OCI-LY1 (cell line): Measurements from ENCODE around the gene TTC12.

Source experiments
- H2AFZ ChIP-seq: fragments of 200-600 bp; sonication (generic), shearing (Covaris generic); 2 replicates; pipeline ENCODE4 v1.6.0; 2014; ENCODE audit warnings: antibody characterized with exemption, mild to moderate bottlenecking, low read length
- H3F3A ChIP-seq: fragments of 200-600 bp; sonication (generic), shearing (Covaris generic); 2 replicates; pipeline ENCODE4 v1.6.0; 2014; ENCODE audit warnings: mild to moderate bottlenecking, antibody characterized with exemption, low read length, moderate library complexity; ENCODE audit not compliant: insufficient read depth
- H3K27ac ChIP-seq: fragments of 200-600 bp; sonication (generic); 2 replicates; pipeline ENCODE4 v1.5.1; 2014; ENCODE audit warnings: low read length, mixed run types, mild to moderate bottlenecking, low read depth; ENCODE audit not compliant: poor library complexity, severe bottlenecking
- H3K27me3 ChIP-seq: fragments of 200-600 bp; sonication (generic); 2 replicates; pipeline ENCODE4 v1.6.0; 2014; ENCODE audit warnings: antibody characterized with exemption, mild to moderate bottlenecking, low read length, moderate library complexity; ENCODE audit not compliant: insufficient read depth
- H3K36me3 ChIP-seq: fragments of 200-600 bp; sonication (generic); 2 replicates; pipeline ENCODE4 v1.6.1; 2014; ENCODE audit warnings: mild to moderate bottlenecking, antibody characterized with exemption, low read length, moderate library complexity, mixed read lengths; ENCODE audit not compliant: insufficient read depth
- H3K4me1 ChIP-seq: fragments of 200-600 bp; sonication (generic); 2 replicates; pipeline ENCODE4 v1.5.1; 2014; ENCODE audit warnings: mild to moderate bottlenecking, low read length, moderate library complexity; ENCODE audit not compliant: insufficient read depth, severe bottlenecking
- H3K4me2 ChIP-seq: fragments of 200-600 bp; sonication (generic), shearing (Covaris generic); 2 replicates; pipeline ENCODE4 v1.6.1; 2014; ENCODE audit warnings: low read length
- H3K4me3 ChIP-seq: fragments of 200-600 bp; sonication (generic); 2 replicates; pipeline ENCODE4 v1.5.1; 2014; ENCODE audit warnings: low read length, low read depth, mild to moderate bottlenecking, mixed read lengths; ENCODE audit not compliant: poor library complexity, severe bottlenecking
- H3K79me2 ChIP-seq: fragments of 200-600 bp; shearing (Covaris generic); 2 replicates; pipeline ENCODE4 v1.6.1; 2016; ENCODE audit warnings: mixed run types, low read length, mixed read lengths; ENCODE audit not compliant: insufficient read depth
- H3K9ac ChIP-seq: fragments of 200-600 bp; sonication (generic), shearing (Covaris generic); 2 replicates; pipeline ENCODE4 v1.6.1; 2014; ENCODE audit warnings: mild to moderate bottlenecking, low read length, mixed read lengths
- H3K9me2 ChIP-seq: fragments of 200-600 bp; sonication (generic), shearing (Covaris generic); 2 replicates; pipeline ENCODE4 v1.6.1; 2014; ENCODE audit warnings: low read depth, mild to moderate bottlenecking, low read length, mixed read lengths
- H3K9me3 ChIP-seq: fragments of 200-600 bp; shearing (Covaris generic); 2 replicates; pipeline ENCODE4 v1.6.1; 2014; ENCODE audit warnings: low read length, mixed read lengths
- H4K20me1 ChIP-seq: fragments of 200-600 bp; sonication (generic), shearing (Covaris generic); 2 replicates; pipeline ENCODE4 v1.6.0; 2016; ENCODE audit warnings: mild to moderate bottlenecking, low read length; ENCODE audit not compliant: insufficient read depth
- CTCF ChIP-seq: fragments of 200-600 bp; sonication (generic), shearing (Covaris generic); IDR thresholded peaks from 2 replicates; pipeline ENCODE4 v1.5.1; 2017; ENCODE audit warnings: mild to moderate bottlenecking, antibody characterized with exemption, low read length, moderate library complexity, mixed read lengths
- EZH2 ChIP-seq: fragments of 200-600 bp; sonication (generic), shearing (Covaris generic); IDR thresholded peaks from 2 replicates; pipeline ENCODE4 v1.8.0; 2017; ENCODE audit warnings: borderline replicate concordance, mixed run types, mild to moderate bottlenecking, antibody characterized with exemption, low read length, moderate library complexity, mixed read lengths

TTC12 gene

GRCh38 chr11:113415343-113415742 is 101.0 kb downstream of the TTC12 start:
- H3K9me2 ChIP-seq, result no peaks in the 10 kb centered on the region
- H3K4me3 ChIP-seq, result no peak overlapping the region
- H3F3A ChIP-seq, result no peaks in the 10 kb centered on the region
- no peak overlapping the region for H3K27ac ChIP-seq
- H2AFZ ChIP-seq, result no peak overlapping the region
- H3K36me3 ChIP-seq, result no peaks in the 10 kb centered on the region
- no peaks in the 10 kb centered on the region for H3K4me1 ChIP-seq
- no peaks in the 10 kb centered on the region for H4K20me1 ChIP-seq
- H3K79me2 ChIP-seq, result no peaks in the 10 kb centered on the region
- no peaks in the 10 kb centered on the region for H3K27me3 ChIP-seq
- no peaks in the 10 kb centered on the region for H3K9me3 ChIP-seq
- no peak overlapping the region for H3K4me2 ChIP-seq
- H3K9ac ChIP-seq, result no peak overlapping the region
- TF ChIP-seq EZH2 (no peak), CTCF (no peak)
